ENCODE data around the gene RIC8A. TPM values are rescaled to one million over a fixed set of nuclear protein-coding genes. Genes with fewer than 3 reads are reported as not detected.

RIC8A gene
- total RNA-seq, 4 donors from 2014 or later = 60.6 to 104 (median 77.6) TPM

DNA sequence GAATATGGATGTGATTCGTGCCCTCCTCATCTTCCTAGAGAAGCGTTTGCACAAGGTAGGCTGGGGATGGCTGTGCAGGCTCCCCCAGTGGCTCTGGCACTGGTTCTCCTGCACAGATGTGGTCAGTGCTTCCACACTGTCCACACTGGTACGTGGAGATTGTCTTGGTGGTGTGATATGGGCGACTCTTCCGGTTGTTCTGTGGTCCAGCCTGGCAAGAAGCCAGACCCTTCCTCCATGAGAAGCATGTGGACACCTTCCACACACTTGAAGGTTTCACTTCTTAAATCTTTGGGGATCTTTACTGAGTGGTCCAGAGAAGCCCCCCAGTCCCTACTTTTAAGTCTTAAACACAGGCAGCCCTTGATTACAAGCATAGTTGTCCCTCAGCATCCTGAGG is 3.8 kb downstream of the RIC8A start:
- no peak for DNase-seq (ENCODE audit: low spot score)
- TF ChIP-seq CTCF (IDR thresholded peaks at IDR 0.05) = no peak
- ATAC-seq (ENCODE audit: low FRiP score) = no peak

GRCh38 chr11:211741-212140 is 4.2 kb downstream of the RIC8A start:
- TF ChIP-seq CTCF (IDR thresholded peaks at IDR 0.05) = no peak
- DNase-seq (ENCODE audit: low spot score) (no peak), ATAC-seq (ENCODE audit: low FRiP score) (no peak)

GRCh38 chr11:212150-213100 is 4.9 kb downstream of the RIC8A start:
- DNase-seq (ENCODE audit: low spot score) = no peak
- no peak for TF ChIP-seq CTCF (IDR thresholded peaks at IDR 0.05)
- ATAC-seq (ENCODE audit: low FRiP score) = no peak

GRCh38 chr11:213111-213510 is 5.6 kb downstream of the RIC8A start:
- no peak for TF ChIP-seq CTCF (IDR thresholded peaks at IDR 0.05)
- DNase-seq (ENCODE audit: low spot score) (no peak), ATAC-seq (ENCODE audit: low FRiP score) (no peak)

GRCh38 chr11:214083-214482 is 6.6 kb downstream of the RIC8A start:
- no peak for TF ChIP-seq CTCF (IDR thresholded peaks at IDR 0.05)
- ATAC-seq (ENCODE audit: low FRiP score) (no peak), DNase-seq (ENCODE audit: low spot score) (no peak)

DNA sequence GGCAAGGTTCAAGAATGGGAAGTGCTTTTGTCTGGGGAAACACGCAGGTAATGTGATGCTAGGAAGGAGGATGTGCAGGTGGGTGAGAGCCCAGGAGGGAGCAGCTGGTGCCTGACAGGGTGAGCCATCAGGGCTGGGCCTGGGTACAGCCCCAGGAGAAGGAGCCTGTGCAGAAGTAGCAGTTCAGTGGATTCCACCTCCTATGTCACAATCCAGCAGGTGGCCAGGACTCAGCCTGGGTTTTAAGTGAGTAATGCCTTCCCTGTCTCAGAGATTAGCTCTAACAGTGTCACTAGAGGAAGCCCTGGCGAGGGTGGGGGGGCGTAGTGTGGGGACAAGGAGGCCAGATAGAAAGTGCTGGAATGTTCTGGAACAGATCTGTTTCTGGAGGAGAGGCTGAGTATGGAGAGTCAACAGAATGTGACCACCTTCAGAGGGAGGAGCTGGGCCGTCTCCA is 8.1 kb downstream of the RIC8A start:
- no peak for TF ChIP-seq CTCF (IDR thresholded peaks at IDR 0.05)
- DNase-seq (ENCODE audit: low spot score) (no peak), ATAC-seq (ENCODE audit: low FRiP score) (no peak)
